ENCODE results near the gene EHF.

DNA sequence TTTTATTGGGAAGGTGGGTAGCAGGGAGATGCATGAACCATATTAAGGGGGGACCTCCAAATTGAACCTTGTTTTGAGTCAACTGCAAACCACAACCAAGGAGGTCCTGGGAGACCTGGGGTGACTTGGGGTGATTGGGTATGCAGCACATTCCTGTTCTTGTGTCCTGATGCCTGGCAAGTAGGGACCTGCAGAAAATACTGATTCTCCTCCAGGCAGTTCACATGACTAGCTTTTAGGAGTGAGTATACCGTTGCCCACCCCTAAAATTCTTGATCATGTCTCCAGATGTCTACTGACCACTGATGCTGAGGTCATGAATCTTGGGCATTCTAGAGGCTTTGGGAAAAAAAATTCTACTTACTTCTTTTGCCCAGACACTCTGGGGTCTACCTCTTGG, 6.3 kb downstream of the EHF start:
- TF ChIP-seq, protein P1, sequence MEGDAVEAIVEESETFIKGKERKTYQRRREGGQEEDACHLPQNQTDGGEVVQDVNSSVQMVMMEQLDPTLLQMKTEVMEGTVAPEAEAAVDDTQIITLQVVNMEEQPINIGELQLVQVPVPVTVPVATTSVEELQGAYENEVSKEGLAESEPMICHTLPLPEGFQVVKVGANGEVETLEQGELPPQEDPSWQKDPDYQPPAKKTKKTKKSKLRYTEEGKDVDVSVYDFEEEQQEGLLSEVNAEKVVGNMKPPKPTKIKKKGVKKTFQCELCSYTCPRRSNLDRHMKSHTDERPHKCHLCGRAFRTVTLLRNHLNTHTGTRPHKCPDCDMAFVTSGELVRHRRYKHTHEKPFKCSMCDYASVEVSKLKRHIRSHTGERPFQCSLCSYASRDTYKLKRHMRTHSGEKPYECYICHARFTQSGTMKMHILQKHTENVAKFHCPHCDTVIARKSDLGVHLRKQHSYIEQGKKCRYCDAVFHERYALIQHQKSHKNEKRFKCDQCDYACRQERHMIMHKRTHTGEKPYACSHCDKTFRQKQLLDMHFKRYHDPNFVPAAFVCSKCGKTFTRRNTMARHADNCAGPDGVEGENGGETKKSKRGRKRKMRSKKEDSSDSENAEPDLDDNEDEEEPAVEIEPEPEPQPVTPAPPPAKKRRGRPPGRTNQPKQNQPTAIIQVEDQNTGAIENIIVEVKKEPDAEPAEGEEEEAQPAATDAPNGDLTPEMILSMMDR (IDR thresholded peaks at IDR 0.05) = no peak
- no peak for TF ChIP-seq EP300 (IDR thresholded peaks at IDR 0.05)

Data from ovary (tissue), 3 donors.